NCI-H446 treated with DMSO at 0.1 percent for 48 hours (cell line): Measurements from ENCODE around the gene EBF3.

ENCODE experiments used
- DNase-seq: peaks from one replicate; lab custom pipeline; 2025; lab: John Stamatoyannopoulos, UW

The EBF3 gene

GRCh38 chr10:129851941-129852640 lies 112.0 kb downstream of the EBF3 start:
- DNase-seq: no peak

- no peak for DNase-seq
These were observed 113.3 kb downstream of the EBF3 start for GRCh38 chr10:129850790-129851189.

- DNase-seq: no peak
These were observed 113.8 kb downstream of the EBF3 start for GRCh38 chr10:129850316-129850715.

- DNase-seq: no peak
These were observed 114.2 kb downstream of the EBF3 start for GRCh38 chr10:129849853-129850252.

- no peak for DNase-seq
These were observed 114.7 kb downstream of the EBF3 start for GRCh38 chr10:129849452-129849750.

- DNase-seq: no peak
These were observed 115.2 kb downstream of the EBF3 start for GRCh38 chr10:129848696-129849451.

- no peak for DNase-seq
These were observed 116.2 kb downstream of the EBF3 start for GRCh38 chr10:129847741-129848483.

- no peak for DNase-seq
These were observed 117.1 kb downstream of the EBF3 start for GRCh38 chr10:129846991-129847391.

GRCh38 chr10:129845111-129845753 lies 118.8 kb downstream of the EBF3 start:
- DNase-seq: no peak

- DNase-seq: no peak
These were observed 119.8 kb downstream of the EBF3 start for GRCh38 chr10:129844216-129844766.

- DNase-seq: no peak
These were observed 120.4 kb downstream of the EBF3 start for GRCh38 chr10:129843702-129844101.

- no peak for DNase-seq
These were observed 120.9 kb downstream of the EBF3 start for GRCh38 chr10:129843131-129843541.

GRCh38 chr10:129842031-129842430 lies 122.0 kb downstream of the EBF3 start:
- no peak for DNase-seq

GRCh38 chr10:129841590-129841989 lies 122.5 kb downstream of the EBF3 start:
- DNase-seq: no peak

- no peak for DNase-seq
These were observed 123.0 kb downstream of the EBF3 start for GRCh38 chr10:129841071-129841470.

- DNase-seq: no peak
These were observed 123.9 kb downstream of the EBF3 start for GRCh38 chr10:129840196-129840590.

GRCh38 chr10:129839285-129840195 lies 124.5 kb downstream of the EBF3 start:
- DNase-seq: no peak

- no peak for DNase-seq
These were observed 125.3 kb downstream of the EBF3 start for GRCh38 chr10:129838794-129839193.

- no peak for DNase-seq
These were observed 126.0 kb downstream of the EBF3 start for GRCh38 chr10:129837909-129838582.

- DNase-seq: no peak
These were observed 127.8 kb downstream of the EBF3 start for GRCh38 chr10:129836253-129836652.
